SHP77 treated with DMSO at 0.1 percent for 48 hours (cell line): ENCODE results near the gene ZNF469.

Source experiments
- DNase-seq: peaks from one replicate; lab custom pipeline; 2025; lab: John Stamatoyannopoulos, UW

Gene ZNF469

GRCh38 chr16:88428616-88429386 lies 46.0 kb downstream of the ZNF469 start:
- no peak for DNase-seq

- DNase-seq: no peak
These were observed 46.8 kb downstream of the ZNF469 start for GRCh38 chr16:88429387-88430184.

GRCh38 chr16:88430185-88430523 lies 47.4 kb downstream of the ZNF469 start:
- DNase-seq: no peak

GRCh38 chr16:88430524-88431446 lies 48.0 kb downstream of the ZNF469 start:
- no peak for DNase-seq

GRCh38 chr16:88431651-88432050 lies 48.9 kb downstream of the ZNF469 start:
- DNase-seq: no peak

GRCh38 chr16:88432174-88432573 lies 49.4 kb downstream of the ZNF469 start:
- DNase-seq: no peak
